Activated effector memory CD4-positive, alpha-beta T cell treated with Interleukin-2 at 50 U/mL for 16 hours (primary cell): ENCODE data around the gene PRELID1.

Source experiments
- DNase-seq: peaks from one replicate; pipeline ENCODE4 v3.0.0-alpha.2; 2020

PRELID1 gene

GRCh38 chr5:177314376-177315342, 11.1 kb downstream of the PRELID1 start:
- no peak for DNase-seq

DNA sequence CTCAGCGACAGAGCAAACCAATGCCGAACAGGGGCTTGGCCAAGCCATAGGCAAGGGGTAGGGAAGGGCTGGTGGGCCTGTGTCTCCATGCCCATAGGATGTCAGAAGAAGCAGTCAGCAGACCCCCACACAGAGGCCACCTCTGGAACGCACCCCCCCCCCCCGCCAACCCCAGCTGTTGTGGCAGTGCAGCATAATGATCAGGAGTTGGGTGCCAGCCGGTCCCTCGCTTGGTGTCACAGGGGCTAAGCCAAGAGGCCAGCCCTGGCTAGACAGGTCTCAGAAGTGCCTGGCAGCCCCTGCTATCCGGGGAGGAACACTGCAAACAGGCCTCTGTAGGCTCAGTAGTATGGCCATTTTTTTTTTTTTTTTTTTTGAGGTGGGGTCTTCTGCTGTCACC, 11.8 kb downstream of the PRELID1 start:
- no peak for DNase-seq

DNA sequence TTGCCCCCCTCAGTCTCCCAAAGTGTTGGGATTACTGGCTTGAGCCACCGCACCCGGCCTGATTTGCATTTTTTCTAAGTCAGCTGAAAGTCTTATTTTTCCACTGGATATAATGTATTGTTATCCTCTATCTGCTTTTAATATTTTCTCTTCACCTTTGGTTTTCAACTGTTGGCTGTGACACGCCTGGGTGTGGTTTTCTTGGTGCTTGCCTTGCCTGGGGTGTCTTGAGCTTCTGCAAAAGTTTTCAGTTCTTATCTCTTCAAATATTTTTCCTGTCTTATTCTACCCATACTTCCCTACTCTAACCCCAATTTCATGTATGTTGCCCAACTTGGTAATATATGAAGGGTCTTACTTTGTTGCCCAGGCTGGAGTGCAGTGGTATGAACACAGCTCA, 12.4 kb downstream of the PRELID1 start:
- DNase-seq: no peak

GRCh38 chr5:177317959-177318377, 14.4 kb downstream of the PRELID1 start:
- peak; percentile 63 for DNase-seq

DNA sequence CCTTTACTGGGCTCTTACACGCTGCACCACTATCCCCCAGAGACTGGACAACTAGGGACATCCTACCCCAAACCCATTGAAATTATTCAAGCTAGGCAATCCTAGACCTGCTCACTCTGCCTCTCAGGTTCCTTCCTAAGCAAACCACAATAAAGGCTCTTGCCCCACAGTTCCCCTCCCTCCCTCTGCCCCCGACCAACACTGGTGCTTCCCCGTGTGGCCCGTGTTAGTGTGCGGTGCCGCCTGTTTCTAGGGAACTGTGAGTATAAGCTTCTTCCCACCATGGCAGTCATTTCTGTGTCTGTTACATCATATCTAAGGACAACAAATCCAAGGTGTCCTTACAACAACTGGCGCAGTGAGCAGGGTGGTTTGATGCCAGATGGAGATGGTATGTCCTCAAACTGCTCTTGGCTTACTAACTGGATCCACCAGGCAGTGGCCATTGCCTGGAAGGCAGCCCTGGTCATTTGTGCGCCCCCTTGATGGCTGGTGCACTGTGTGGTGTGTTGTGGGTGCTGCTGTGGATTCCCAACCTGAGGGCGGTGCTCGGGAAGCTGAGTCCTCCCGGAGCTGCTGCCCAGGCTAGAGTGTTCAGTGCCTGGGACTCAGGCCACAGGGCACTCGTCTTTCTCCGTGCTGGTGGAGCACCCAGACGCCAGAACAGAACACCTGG, 16.5 kb downstream of the PRELID1 start:
- no peak for DNase-seq

GRCh38 chr5:177320879-177321278, 17.3 kb downstream of the PRELID1 start:
- no peak for DNase-seq

DNA sequence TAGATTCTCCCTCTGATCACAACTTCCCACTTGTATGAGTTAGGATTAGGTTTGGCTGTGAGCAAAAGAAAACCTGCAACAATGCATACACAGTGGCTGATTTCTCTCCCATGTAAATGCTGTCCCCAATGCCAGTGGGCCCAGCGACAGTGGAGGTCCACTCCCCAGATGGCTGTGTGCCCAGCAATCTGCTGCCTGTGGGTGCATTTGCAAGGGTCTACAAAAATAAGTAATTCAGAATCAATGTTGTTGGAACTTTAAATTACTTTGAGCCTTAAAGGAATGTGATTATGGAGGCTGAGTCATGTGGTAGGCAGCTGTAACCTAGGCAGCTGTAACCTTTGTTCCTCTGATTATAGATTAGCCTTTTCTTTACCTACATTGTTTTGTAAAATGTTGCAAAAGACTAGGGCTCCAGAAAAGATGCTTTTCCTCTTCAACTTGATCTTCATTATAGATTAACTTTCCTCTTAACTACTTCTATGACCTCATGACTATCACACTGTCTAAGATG, 22.3 kb downstream of the PRELID1 start:
- no peak for DNase-seq

- no peak for DNase-seq
These were observed 24.2 kb downstream of the PRELID1 start for GRCh38 chr5:177327539-177328522.

DNA sequence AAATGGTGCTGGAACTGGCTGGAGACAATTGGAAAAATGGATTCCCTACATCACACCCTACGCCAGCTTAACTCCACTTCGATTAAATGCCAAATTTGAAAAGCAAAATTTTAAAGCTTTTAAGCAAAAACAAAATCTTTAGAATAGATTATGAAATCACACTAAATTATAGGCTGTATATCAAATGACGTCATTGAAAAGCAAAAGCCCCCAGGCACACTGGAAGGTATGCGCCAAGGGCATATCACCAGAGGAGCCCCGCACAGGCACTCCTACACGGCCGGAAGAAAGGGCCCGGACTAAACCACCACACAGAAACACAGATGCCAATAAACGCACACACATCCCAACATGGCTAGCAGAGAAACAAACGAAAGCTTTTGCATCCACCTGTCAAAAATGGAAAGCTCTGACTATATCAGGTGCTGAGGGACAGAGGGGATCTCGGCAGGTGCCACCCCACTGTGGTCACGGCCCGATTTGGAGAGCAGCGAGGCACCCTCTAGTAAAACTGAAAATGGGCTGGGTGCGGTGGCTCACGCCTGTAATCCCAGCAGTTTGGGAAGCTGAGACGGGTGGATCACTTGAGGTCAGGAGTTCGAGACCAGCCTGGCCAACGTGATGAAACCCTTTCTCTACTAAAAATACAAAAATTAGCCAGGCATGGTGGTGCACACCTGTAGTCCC, 25.1 kb downstream of the PRELID1 start:
- DNase-seq: no peak

DNA sequence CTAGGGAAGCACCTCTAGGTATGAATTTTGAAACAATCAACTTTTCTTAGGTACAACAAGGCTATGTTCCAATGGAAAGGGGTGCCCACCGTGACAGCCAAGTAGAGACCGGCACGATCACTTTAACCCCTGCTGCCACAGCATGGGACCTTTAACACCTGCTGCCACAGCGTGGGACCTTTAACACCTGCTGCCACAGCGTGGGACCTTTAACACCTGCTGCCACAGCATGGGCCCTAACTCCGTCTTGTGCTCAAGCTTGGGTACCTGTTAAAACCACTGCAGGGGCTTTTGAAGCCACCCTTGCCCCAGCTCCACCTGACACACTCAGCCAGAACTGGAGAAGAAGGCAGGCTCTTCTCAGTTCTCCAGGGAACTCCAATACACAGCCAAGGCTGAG, 26.3 kb downstream of the PRELID1 start:
- no peak for DNase-seq

- DNase-seq: no peak
These were observed 27.6 kb downstream of the PRELID1 start for GRCh38 chr5:177330991-177331842.

GRCh38 chr5:177332031-177332895, 28.7 kb downstream of the PRELID1 start:
- no peak for DNase-seq

DNA sequence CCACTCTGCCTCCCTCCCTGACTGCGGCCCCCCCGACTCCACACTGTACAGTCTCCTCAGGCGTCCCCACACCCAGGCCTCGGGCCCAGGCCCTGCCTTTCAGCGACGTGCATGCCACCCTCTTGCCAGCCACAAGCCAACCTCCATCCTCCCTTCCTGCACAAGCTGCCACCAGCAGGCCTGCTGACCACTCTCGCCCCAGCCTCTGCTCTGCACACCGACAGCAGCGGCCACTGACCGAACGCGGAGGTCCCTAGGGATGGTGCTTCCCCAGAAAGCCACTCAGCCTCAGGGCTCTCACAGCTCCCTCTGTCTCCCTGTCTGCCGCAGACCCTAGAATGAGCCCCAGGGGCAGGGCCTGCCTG, 29.3 kb downstream of the PRELID1 start:
- no peak for DNase-seq

DNA sequence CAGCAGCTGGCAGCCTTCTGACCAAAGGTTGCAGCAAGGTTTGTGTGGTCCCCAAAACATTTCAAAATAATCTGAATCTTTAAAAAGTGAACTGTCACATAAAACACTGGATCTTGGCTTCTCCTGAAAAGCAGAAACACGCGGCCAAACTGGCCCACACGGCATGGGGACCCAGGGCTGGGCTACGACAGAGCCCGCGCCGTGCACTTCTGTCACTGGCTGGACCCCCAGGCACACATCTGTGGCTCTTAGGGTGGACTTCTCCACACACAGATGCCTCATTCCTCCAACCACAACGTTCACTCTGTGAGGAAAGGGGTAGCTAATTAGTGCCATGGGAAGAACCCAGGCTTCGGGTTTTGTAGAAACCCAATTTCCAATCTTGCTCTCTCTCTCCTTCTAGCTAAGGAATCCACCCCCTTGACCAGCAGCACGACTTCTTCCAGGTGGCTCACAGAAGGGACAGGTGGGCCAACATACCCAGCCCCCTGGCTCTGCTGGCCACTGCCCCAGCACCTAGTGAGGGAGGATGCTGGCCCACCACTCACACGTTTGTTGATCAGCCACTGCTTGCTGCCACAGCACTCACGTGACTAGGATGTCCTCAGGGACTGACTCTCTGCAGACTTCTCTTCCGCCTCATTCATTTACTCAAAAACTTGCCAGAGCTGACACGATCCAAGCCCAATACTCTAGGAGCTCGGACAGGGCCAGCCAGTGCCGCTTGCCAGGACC, 30.0 kb downstream of the PRELID1 start:
- no peak for DNase-seq

- DNase-seq: no peak
These were observed 30.6 kb downstream of the PRELID1 start for GRCh38 chr5:177334155-177334551.

DNA sequence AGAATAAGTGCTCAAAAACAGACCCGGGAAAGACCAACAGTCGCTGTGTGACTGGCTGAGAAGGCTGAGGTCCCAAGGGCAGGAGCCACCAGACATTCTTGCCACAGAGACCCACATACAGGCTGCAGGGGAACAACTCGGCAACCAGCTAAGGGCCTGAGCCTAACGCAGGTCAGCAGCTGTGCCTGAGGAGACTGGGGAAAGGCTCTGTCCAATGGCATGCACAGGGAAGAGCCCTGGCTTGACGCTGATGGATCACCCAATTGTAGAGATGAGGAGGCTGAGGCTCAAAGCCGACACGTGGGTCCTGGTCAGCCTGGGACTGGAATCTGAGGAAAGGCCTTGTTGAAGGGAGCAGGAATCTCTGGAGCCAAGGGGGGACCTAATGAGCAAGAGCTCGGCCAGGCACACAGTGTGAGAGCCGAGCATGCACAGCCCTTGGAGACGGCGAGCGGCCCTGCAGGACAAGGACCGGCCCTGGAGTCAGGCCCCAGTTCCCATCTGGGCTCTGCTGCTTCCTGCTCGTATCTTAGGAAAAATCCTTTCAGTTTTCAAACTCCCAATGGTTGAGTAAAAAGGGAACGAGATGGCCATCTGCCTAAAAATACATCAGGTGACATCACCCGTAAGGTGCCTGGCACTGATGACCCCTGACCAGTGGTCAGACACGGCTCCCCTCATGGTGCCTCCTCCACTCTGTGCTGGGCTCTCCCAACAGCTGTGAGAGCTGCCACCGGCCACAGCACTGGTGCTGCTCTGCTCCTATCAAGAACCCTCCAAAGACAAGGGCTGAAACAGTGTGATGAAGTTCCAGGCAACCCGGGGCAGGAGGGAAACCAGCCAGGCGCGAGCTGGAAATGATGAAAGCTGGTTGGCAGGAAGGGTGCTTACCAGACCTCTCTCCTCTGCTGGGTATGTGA, 31.4 kb downstream of the PRELID1 start:
- no peak for DNase-seq

GRCh38 chr5:177335701-177336065, 32.1 kb downstream of the PRELID1 start:
- DNase-seq: no peak

- DNase-seq: no peak
These were observed 32.5 kb downstream of the PRELID1 start for GRCh38 chr5:177336112-177336511.
